H1 (cell line): Measurements from ENCODE around the gene PPP4R1. TPM values are rescaled to one million over a fixed set of nuclear protein-coding genes. Genes with fewer than 3 reads are reported as not detected.

ENCODE experiments used
- CTCF ChIA-PET: fragments of 300-600 bp; sonication (Branson Sonifier 250); formaldehyde crosslinking; loops from one replicate; lab custom pipeline; 2021; ENCODE audit not compliant: partially characterized antibody; lab: Charles Lee
- POLR2A ChIA-PET: fragments of 300-600 bp; sonication (Branson Sonifier 250); formaldehyde crosslinking; loops from one replicate; lab custom pipeline; 2021; ENCODE audit warnings: inconsistent platforms; ENCODE audit not compliant: partially characterized antibody; lab: Charles Lee
- DNase-seq, 2 experiments: peaks; one replicate each; pipeline versions ENCODE4 v3.0.0 to v3.0.0-alpha.2; 2010 to 2022; ENCODE audit warnings: low spot score in 2 of 2, low read depth in 1 of 2, mixed read lengths in 1 of 2
- FAIRE-seq: peaks from 2 replicates; lab custom pipeline; 2011; peaks lifted over from hg19 to GRCh38; lab: Jason Lieb, UNC
- H2AFZ ChIP-seq: 2 replicates; pipeline ENCODE4 v1.8.1; 2012; ENCODE audit warnings: low read length, inconsistent platforms
- H2AK5ac ChIP-seq: 2 replicates; pipeline ENCODE4 v1.6.1; 2013; ENCODE audit warnings: low read depth, low read length
- H2BK120ac ChIP-seq: replicated peaks from 2 replicates; pipeline ENCODE3; 2013; ENCODE audit warnings: low read depth, low read length, inconsistent platforms
- H2BK12ac ChIP-seq: 2 replicates; pipeline ENCODE4 v1.6.1; 2013; ENCODE audit warnings: low read depth, low read length
- H2BK15ac ChIP-seq: 2 replicates; pipeline ENCODE4 v1.6.1; 2013; ENCODE audit warnings: low read length
- H2BK20ac ChIP-seq: 2 replicates; pipeline ENCODE4 v1.6.1; 2013; ENCODE audit warnings: low read length
- H2BK5ac ChIP-seq: 2 replicates; pipeline ENCODE4 v1.6.1; 2013; ENCODE audit warnings: low read depth, low read length
- H3K14ac ChIP-seq: 2 replicates; pipeline ENCODE4 v1.6.1; 2013; ENCODE audit warnings: inconsistent platforms; ENCODE audit not compliant: insufficient read length
- H3K18ac ChIP-seq: 2 replicates; pipeline ENCODE4 v1.6.1; 2013; ENCODE audit warnings: low read length; ENCODE audit errors: extremely low read depth
- H3K23ac ChIP-seq: 2 replicates; pipeline ENCODE4 v1.6.1; 2013; ENCODE audit warnings: inconsistent platforms; ENCODE audit not compliant: insufficient read length
- H3K23me2 ChIP-seq: 2 replicates; pipeline ENCODE4 v1.6.1; 2013; ENCODE audit warnings: low read depth, low read length
- H3K27ac ChIP-seq: 2 replicates; pipeline ENCODE4 v1.6.1; 2011; ENCODE audit warnings: low read depth, low read length, inconsistent platforms
- H3K27me3 ChIP-seq, 4 experiments: replicated peaks in 1 of 4; 1 replicate in 1 of 4; 2 replicates in 3 of 4; pipeline versions ENCODE4 v1.6.1 to v1.8.1; 2011 to 2013; ENCODE audit warnings: low read length in 3 of 4, mild to moderate bottlenecking in 3 of 4, inconsistent platforms in 2 of 4, mixed read lengths in 2 of 4, moderate library complexity in 1 of 4; ENCODE audit not compliant: control insufficient read depth in 3 of 4, insufficient read depth in 3 of 4; ENCODE audit errors: extremely low read depth in 1 of 4
- H3K36me3 ChIP-seq, 4 experiments: 2 replicates each; pipeline versions ENCODE4 v1.6.1 to v1.8.1; 2011 to 2013; ENCODE audit warnings: mild to moderate bottlenecking in 4 of 4, low read length in 3 of 4, moderate library complexity in 2 of 4, control low read depth in 1 of 4, inconsistent platforms in 1 of 4; ENCODE audit not compliant: insufficient read depth in 4 of 4, control insufficient read depth in 2 of 4
- H3K4ac ChIP-seq: replicated peaks from 2 replicates; pipeline ENCODE3; 2013; ENCODE audit warnings: low read length, low read depth, mixed read lengths, inconsistent platforms; ENCODE audit not compliant: insufficient read length
- H3K4me1 ChIP-seq, 4 experiments: replicated peaks in 1 of 4; 1 replicate in 1 of 4; 2 replicates in 3 of 4; pipeline versions ENCODE4 v1.6.1 to v1.8.1; 2011 to 2013; ENCODE audit warnings: low read length in 3 of 4, inconsistent platforms in 2 of 4, mixed read lengths in 1 of 4; ENCODE audit not compliant: insufficient read depth in 4 of 4, control insufficient read depth in 3 of 4
- H3K4me2 ChIP-seq, 2 experiments: 2 replicates each; pipeline versions ENCODE4 v1.6.1 to v1.8.1; 2011 to 2013; ENCODE audit warnings: low read depth in 2 of 2, low read length in 2 of 2, control low read depth in 1 of 2, inconsistent platforms in 1 of 2, mild to moderate bottlenecking in 1 of 2; ENCODE audit not compliant: insufficient read depth in 1 of 2
- H3K4me3 ChIP-seq, 4 experiments: fragments of 200-600, 300-600 bp in 1 of 4; sonication (generic), shearing (Covaris generic), sonication (Bioruptor Twin) in 1 of 4; 2 replicates each; pipeline versions ENCODE4 v1.5.1 to v1.8.1; 2011 to 2016; ENCODE audit warnings: low read length in 4 of 4, low read depth in 3 of 4, control low read depth in 2 of 4, inconsistent platforms in 2 of 4, mild to moderate bottlenecking in 2 of 4, mixed read lengths in 1 of 4, moderate library complexity in 1 of 4; ENCODE audit not compliant: insufficient read depth in 2 of 4; ENCODE audit errors: extremely low read depth in 1 of 4
- H3K56ac ChIP-seq: replicated peaks from 2 replicates; pipeline ENCODE3; 2013; ENCODE audit warnings: low read depth, mild to moderate bottlenecking, mixed read lengths, low read length, inconsistent platforms; ENCODE audit not compliant: insufficient read length
- H3K79me1 ChIP-seq: 2 replicates; pipeline ENCODE4 v1.6.1; 2013; ENCODE audit warnings: low read depth, low read length, control low read depth
- H3K79me2 ChIP-seq, 2 experiments: 2 replicates each; pipeline versions ENCODE4 v1.6.1 to v1.8.1; 2012 to 2013; ENCODE audit warnings: low read length in 2 of 2, mild to moderate bottlenecking in 2 of 2, inconsistent platforms in 1 of 2; ENCODE audit not compliant: insufficient read depth in 2 of 2, control insufficient read depth in 1 of 2
- H3K9ac ChIP-seq, 4 experiments: replicated peaks in 1 of 4; 1 replicate in 1 of 4; 2 replicates in 3 of 4; pipeline versions ENCODE4 v1.6.1 to v1.8.1; 2011 to 2013; ENCODE audit warnings: low read depth in 3 of 4, low read length in 3 of 4, control low read depth in 2 of 4, mild to moderate bottlenecking in 2 of 4, moderate library complexity in 2 of 4, inconsistent platforms in 1 of 4; ENCODE audit errors: extremely low read depth in 1 of 4
- H3K9me3 ChIP-seq, 2 experiments: 2 replicates each; pipeline versions ENCODE4 v1.6.1 to v1.8.1; 2012 to 2013; ENCODE audit warnings: mild to moderate bottlenecking in 2 of 2, moderate library complexity in 2 of 2, control low read depth in 1 of 2, inconsistent platforms in 1 of 2, low read depth in 1 of 2, low read length in 1 of 2, mixed read lengths in 1 of 2; ENCODE audit not compliant: insufficient read depth in 2 of 2
- H4K20me1 ChIP-seq, 2 experiments: replicated peaks in 1 of 2; 2 replicates each; pipeline versions ENCODE3 to v1.8.1; 2011 to 2013; ENCODE audit warnings: inconsistent platforms in 2 of 2, low read length in 2 of 2, mild to moderate bottlenecking in 1 of 2; ENCODE audit not compliant: insufficient read depth in 2 of 2, control insufficient read depth in 1 of 2
- H4K5ac ChIP-seq: 2 replicates; pipeline ENCODE4 v1.6.1; 2013; ENCODE audit warnings: low read length, low read depth, mixed read lengths, inconsistent platforms; ENCODE audit not compliant: insufficient read length
- H4K8ac ChIP-seq: 2 replicates; pipeline ENCODE4 v1.8.0; 2013; ENCODE audit warnings: mild to moderate bottlenecking, moderate library complexity, low read length, inconsistent platforms; ENCODE audit not compliant: insufficient read depth; ENCODE audit errors: extremely low read depth
- H4K91ac ChIP-seq: replicated peaks from 2 replicates; pipeline ENCODE3; 2013; ENCODE audit warnings: low read length, mixed read lengths, inconsistent platforms; ENCODE audit not compliant: insufficient read length
- ASH2L ChIP-seq: fragments of 200-600, 300-600 bp; sonication (generic); IDR thresholded peaks from one replicate; pipeline ENCODE4 v1.7.1; 2017; ENCODE audit warnings: low read length
- CREB1 ChIP-seq: IDR thresholded peaks from 2 replicates; pipeline ENCODE4 v1.6.1; 2012; ENCODE audit warnings: inconsistent platforms
- EZH2 ChIP-seq: fragments of 200-600 bp; sonication (generic); IDR thresholded peaks from 2 replicates; pipeline ENCODE4 v1.7.1; 2012; ENCODE audit warnings: low read depth, mild to moderate bottlenecking, moderate library complexity, low read length, inconsistent platforms; ENCODE audit not compliant: severe bottlenecking
- GABPA ChIP-seq: IDR thresholded peaks from 2 replicates; pipeline ENCODE4 v1.6.1; 2011; ENCODE audit warnings: mild to moderate bottlenecking, low read length, moderate library complexity, borderline replicate concordance; ENCODE audit not compliant: insufficient read depth
- JUN ChIP-seq: IDR thresholded peaks from 2 replicates; pipeline ENCODE4 v1.6.1; 2011; ENCODE audit warnings: low read depth, mild to moderate bottlenecking, improper control_type of control experiment, low read length
- POLR2AphosphoS5 ChIP-seq: IDR thresholded peaks from 2 replicates; pipeline ENCODE4 v1.6.1; 2011; ENCODE audit warnings: low read depth, low read length
- RFX5 ChIP-seq: IDR thresholded peaks from 2 replicates; pipeline ENCODE4 v1.6.1; 2011; ENCODE audit warnings: low read depth, low read length, improper control_type of control experiment, borderline replicate concordance
- SP4 ChIP-seq: IDR thresholded peaks from 2 replicates; pipeline ENCODE4 v1.6.1; 2012; ENCODE audit warnings: low read length, inconsistent platforms
- SUZ12 ChIP-seq: fragments of 200-600 bp; sonication (generic); IDR thresholded peaks from 2 replicates; pipeline ENCODE4 v1.6.1; 2012; ENCODE audit warnings: mild to moderate bottlenecking, inconsistent platforms, low read length, moderate library complexity, mixed read lengths
- TEAD4 ChIP-seq: IDR thresholded peaks from 2 replicates; pipeline ENCODE4 v1.6.1; 2012; ENCODE audit warnings: low read depth, low read length, inconsistent platforms, mixed read lengths
- USF2 ChIP-seq: IDR thresholded peaks from 2 replicates; pipeline ENCODE4 v1.6.1; 2011; ENCODE audit warnings: low read length, improper control_type of control experiment
- ZNF274 ChIP-seq: IDR thresholded peaks from 2 replicates; pipeline ENCODE4 v1.7.0; 2012; ENCODE audit warnings: low read length, borderline replicate concordance; ENCODE audit errors: extremely low read depth
- WGBS, 2 experiments: shearing (Covaris generic) in 1 of 2; methylation state at CpG; one replicate each; pipeline versions ENCODE4 v1.1.6 to v1.1.7; 2013 to 2015; ENCODE audit warnings: low lambda C conversion rate in 2 of 2, mixed read lengths in 2 of 2, inconsistent platforms in 1 of 2, low coverage in 1 of 2, missing lambda C conversion rate in 1 of 2; ENCODE audit not compliant: insufficient replicate concordance in 2 of 2, insufficient coverage in 1 of 2, insufficient read length in 1 of 2; ENCODE audit errors: extremely low coverage in 1 of 2, missing lambda C conversion rate in 1 of 2; 5-methylcytosine and 5-hydroxymethylcytosine counted together
- polyA plus RNA-seq, 7 experiments: library from polyadenylated mRNA; depleted of rRNA in 3 of 7; stranded (reverse) in 5 of 7; unstranded in 2 of 7; fragments of >200 nt in 5 of 7; fragments of 200-250 nt in 2 of 7; gene quantifications; 1 replicate in 5 of 7; 2 replicates in 1 of 7; 4 replicates in 1 of 7; pipeline versions ENCODE4 v1.2.1 to v1.2.3, GENCODE V29; 2011 to 2013; ENCODE audit warnings: missing spikeins in 2 of 7, mixed read lengths in 2 of 7
- total RNA-seq: library from RNA; stranded (reverse); fragmentation: NEBNext Ultra II Directional; extraction: Animal tissue kit (Norgen Biotek cat#: 25700); gene quantifications from 2 replicates; pipeline ENCODE4 v1.2.1, GENCODE V29; 2021

Gene PPP4R1
- total and polyA plus RNA-seq, 2 of the 8 experiments (the other 6 are each of a cell fraction or from before 2014, with no cell fraction given) = 67.4 to 96.1 TPM

GRCh38 chr18:9550429-9550828 lies 63.9 kb downstream of the PPP4R1 start:
- peaks cover 0 to 8% (median 0%) of the 10 kb centered on the region in 4 experiments; a peak in 1 of 7 replicates for H3K4me1 ChIP-seq

More at GRCh38 chr18:9550429-9550828, 63.9 kb downstream of the PPP4R1 start:
- Histone ChIP-seq H4K20me1 (peaks cover 3% of the 10 kb centered on the region in 2 experiments), H2BK120ac (no peak overlapping the region), H3K14ac (no peak overlapping the region), H3K56ac (no peak overlapping the region), H2BK5ac (no peak overlapping the region), H3K27ac (no peak overlapping the region), H3K9me3 (peaks cover 5 to 8% of the 10 kb centered on the region in 2 experiments; a peak in 3 of 4 replicates), H2BK20ac (no peak overlapping the region), H4K91ac (no peak overlapping the region), H3K23ac (no peak overlapping the region), H3K79me2 (no peaks in the 10 kb centered on the region), H3K4me2 (no peak overlapping the region), H3K79me1 (no peaks in the 10 kb centered on the region), H3K4me3 (no peak overlapping the region), H3K4ac (no peak overlapping the region), H4K8ac (no peak overlapping the region), H2BK12ac (no peak overlapping the region), H2AFZ (no peak overlapping the region), H2BK15ac (no peak overlapping the region), H3K9ac (no peak overlapping the region), H2AK5ac (no peak overlapping the region), H3K18ac (no peak overlapping the region), H3K27me3 (no peaks in the 10 kb centered on the region; a peak in 1 of 7 replicates), H3K36me3 (peaks cover 17 to 70% (median 52%) of the 10 kb centered on the region in 4 experiments), H4K5ac (no peak overlapping the region), H3K23me2 (no peaks in the 10 kb centered on the region)
- TF ChIP-seq JUN (no peak), POLR2AphosphoS5 (no peak), ASH2L (no peak), ZNF274 (no peak), SUZ12 (no peak), CREB1 (no peak), EZH2 (no peak), SP4 (no peak), RFX5 (no peak), GABPA (no peak), USF2 (no peak), TEAD4 (no peak)
- ChIA-PET POLR2A (interaction anchor here (1.0 kb wide), 1 partner anchor 16 kb away, joined by 3 read pairs; no protein-coding TSS in a partner anchor), CTCF (interaction anchor here (0.8 to 1.2 kb wide), 2 partner anchors 17 to 24 kb away, joined by 3 read pairs; no protein-coding TSS in a partner anchor)
- 93% methylated on average over 4 of the region's 4 CpGs; no CpG with 5 or more reads in 1 of the 2 experiments for WGBS, 2 experiments
- no peak for FAIRE-seq
- DNase-seq = no peak
